Epithelial cell of esophagus (primary cell): ENCODE data around the gene ACKR2.
A peak's percentile ranks its signal among the peaks of the same experiment; 100 is the strongest.

Source experiments
- DNase-seq: peaks from one replicate; pipeline ENCODE4 v3.0.0; 2010; ENCODE audit warnings: low read depth
- H3K4me3 ChIP-seq: 2 replicates; pipeline ENCODE4 v1.5.1; 2011; ENCODE audit warnings: mild to moderate bottlenecking, low read length, control low read depth
- TF ChIP-seq, protein P1 (sequence below): IDR thresholded peaks from 2 replicates; pipeline ENCODE4 v1.5.1; 2011; ENCODE audit warnings: low read depth, mild to moderate bottlenecking, low read length, control low read depth, inconsistent platforms; ENCODE audit not compliant: insufficient read depth; ENCODE audit errors: missing control alignments

The ACKR2 gene

DNA sequence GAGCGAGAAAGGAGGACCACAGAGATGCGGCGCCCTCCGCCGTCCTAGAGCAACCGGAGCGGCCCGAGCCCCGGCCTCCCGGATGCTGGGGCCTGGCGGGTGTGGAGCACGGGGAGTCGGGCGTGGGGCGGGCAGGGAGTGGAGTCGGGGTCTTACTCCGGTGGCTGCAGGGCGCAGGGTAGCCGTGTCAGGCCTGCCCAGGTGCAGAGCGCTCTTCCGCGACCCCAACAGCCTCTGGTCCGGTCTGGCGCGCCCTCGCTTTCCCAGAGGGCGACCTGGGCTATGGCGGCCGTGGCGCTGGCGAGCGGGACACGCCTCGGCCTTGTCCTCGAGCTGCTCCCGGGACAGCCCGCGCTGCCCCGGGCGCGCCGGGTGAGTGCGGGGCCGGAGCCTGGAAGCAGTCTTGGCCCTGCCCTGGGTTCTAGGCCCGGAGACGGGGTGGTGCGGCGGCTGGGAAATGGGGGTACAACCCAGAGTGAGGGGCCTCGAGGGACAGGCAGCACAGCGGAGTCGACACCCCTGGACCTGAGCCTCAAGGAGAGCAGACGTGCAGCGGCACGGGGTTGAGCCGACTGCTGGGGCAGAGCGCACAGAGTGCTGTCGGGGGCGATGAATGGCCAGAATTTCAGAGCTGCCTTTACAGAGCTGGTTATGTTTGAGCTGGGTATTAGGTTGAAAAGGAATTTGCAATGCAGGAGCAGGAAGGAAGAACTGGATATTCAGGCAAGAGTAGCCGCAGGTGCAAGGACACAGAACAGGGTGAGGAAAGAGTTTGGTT, 97.0 kb downstream of the ACKR2 start, which contains the start of gene ZNF662:
Gene ZNF662, plus strand, starts transcription at position 73 of the 778 bp plus-strand sequence. CDS start 1,973 bp downstream, outside the sequence.
- DNase-seq = peak; percentile 53
- H3K4me3 ChIP-seq = peak within 1 kb of the TSS; percentile 43
- TF ChIP-seq, protein P1, sequence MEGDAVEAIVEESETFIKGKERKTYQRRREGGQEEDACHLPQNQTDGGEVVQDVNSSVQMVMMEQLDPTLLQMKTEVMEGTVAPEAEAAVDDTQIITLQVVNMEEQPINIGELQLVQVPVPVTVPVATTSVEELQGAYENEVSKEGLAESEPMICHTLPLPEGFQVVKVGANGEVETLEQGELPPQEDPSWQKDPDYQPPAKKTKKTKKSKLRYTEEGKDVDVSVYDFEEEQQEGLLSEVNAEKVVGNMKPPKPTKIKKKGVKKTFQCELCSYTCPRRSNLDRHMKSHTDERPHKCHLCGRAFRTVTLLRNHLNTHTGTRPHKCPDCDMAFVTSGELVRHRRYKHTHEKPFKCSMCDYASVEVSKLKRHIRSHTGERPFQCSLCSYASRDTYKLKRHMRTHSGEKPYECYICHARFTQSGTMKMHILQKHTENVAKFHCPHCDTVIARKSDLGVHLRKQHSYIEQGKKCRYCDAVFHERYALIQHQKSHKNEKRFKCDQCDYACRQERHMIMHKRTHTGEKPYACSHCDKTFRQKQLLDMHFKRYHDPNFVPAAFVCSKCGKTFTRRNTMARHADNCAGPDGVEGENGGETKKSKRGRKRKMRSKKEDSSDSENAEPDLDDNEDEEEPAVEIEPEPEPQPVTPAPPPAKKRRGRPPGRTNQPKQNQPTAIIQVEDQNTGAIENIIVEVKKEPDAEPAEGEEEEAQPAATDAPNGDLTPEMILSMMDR = no peak

DNA sequence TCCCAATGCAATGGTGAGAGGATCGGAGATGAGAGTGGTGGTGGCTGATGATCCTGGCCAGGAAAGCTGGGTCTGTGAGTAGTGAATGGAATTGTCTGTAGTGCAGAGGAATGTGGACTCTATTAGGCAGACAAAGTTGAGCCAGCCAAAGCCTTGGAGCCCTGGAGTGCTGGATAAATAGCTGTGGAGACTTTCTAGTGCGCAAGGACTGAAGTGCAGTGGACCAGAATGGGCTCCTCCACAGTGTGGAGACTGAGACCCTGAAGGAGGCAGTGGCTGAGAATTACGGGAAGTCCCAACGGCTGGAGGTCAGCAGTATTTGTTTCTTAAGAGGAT, 97.6 kb downstream of the ACKR2 start:
- H3K4me3 ChIP-seq = peak overlapping the region; percentile 43
- DNase-seq = no peak
- TF ChIP-seq, protein P1 = no peak

DNA sequence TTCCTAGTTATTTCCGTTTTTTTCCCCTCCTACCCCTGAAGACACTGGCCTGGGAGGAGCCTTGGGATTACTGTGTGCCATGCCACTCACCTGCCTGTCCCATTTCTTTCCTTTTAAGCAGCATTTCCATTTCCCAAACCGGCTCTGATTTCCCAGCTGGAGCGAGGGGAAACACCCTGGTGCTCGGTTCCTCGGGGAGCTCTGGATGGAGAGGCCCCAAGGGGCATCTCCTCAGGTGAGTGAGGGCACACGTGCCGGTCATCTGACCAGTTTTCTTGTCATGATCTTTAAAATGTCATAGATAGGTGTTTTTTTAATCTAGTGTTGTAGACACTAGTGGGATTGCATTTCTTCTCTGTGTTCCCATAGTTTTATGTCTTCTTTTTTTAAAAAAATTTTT, 99.4 kb downstream of the ACKR2 start:
- no peak for DNase-seq
- TF ChIP-seq, protein P1 = no peak
- no peak overlapping the region for H3K4me3 ChIP-seq

DNA sequence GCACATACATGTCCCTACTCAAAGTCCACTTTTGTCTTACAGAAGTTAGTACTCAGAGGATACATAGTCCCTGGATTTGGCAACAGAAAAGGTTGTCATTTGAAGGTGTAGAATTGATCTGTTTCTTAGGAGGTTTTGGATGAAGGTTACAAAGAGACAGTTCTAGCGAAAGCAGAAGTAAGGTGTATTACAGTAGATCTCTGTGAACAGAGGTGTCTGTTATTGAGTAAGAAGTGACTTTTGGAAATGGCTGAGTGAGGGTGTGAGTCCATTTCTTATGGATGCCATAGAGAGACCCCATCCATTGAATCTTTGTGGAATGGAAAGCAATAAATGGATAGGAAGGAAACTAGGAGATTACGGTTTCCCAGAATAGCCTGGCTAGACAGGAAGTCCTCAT, 102.3 kb downstream of the ACKR2 start:
- TF ChIP-seq, protein P1 = no peak
- H3K4me3 ChIP-seq = no peak overlapping the region
- no peak for DNase-seq

DNA sequence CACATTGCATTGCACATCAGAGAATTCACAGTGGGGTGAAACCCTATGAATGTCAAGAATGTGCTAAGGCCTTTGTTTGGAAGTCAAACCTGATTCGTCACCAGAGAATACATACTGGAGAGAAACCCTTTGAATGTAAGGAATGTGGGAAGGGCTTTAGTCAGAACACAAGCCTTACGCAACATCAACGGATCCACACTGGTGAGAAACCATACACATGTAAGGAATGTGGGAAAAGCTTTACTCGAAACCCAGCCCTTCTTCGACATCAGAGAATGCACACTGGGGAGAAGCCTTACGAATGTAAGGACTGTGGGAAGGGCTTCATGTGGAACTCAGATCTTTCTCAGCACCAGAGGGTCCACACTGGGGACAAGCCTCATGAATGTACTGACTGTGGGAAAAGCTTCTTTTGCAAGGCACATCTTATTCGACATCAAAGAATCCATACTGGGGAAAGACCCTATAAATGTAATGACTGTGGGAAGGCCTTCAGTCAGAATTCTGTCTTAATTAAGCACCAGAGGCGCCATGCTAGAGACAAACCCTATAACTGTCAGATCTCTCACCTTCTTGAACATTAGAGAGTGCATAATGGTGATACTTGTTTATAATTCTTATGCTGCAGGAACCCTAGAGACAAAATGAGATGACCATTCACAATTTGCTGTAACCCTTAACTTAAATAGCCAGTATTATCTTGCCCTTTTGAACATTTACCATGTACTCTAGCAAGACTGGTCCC, 105.7 kb downstream of the ACKR2 start:
- no peak for DNase-seq
- TF ChIP-seq, protein P1 = no peak
- no peak overlapping the region for H3K4me3 ChIP-seq
